A549 (cell line): ENCODE data around the gene HOXA7. TPM values are rescaled to one million over a fixed set of nuclear protein-coding genes. Genes with fewer than 3 reads are reported as not detected.

Experiments
- ATAC-seq, 2 experiments: fragments of 200-7000 bp in 1 of 2; fragments of >200 bp in 1 of 2; cut with Nextera tagmentation in 1 of 2; cut with Tn5 transposase in 1 of 2; 3 replicates each; pipeline versions ENCODE4 v1.8.0 to v1.9.1; 2018 to 2020; ENCODE audit warnings: mild to moderate bottlenecking in 1 of 2, moderate library complexity in 1 of 2
- CTCF ChIA-PET: fragments of 300-600 bp; sonication (Branson Sonifier 250); formaldehyde crosslinking; extraction: SDS; loops from one replicate; lab custom pipeline; 2021; ENCODE audit warnings: antibody characterized with exemption, inconsistent platforms; lab: Yijun Ruan, JAX
- POLR2A ChIA-PET: fragments of 350-600 bp; formaldehyde crosslinking; extraction: SDS; loops from one replicate; lab custom pipeline; 2021; ENCODE audit warnings: antibody characterized with exemption, inconsistent platforms; lab: Yijun Ruan, JAX
- DNase-seq, 2 experiments: peaks; one replicate each; pipeline versions ENCODE4 v3.0.0 to v3.0.0-alpha.2; 2011 to 2016; ENCODE audit warnings: low read depth in 1 of 2, low spot score in 1 of 2
- FAIRE-seq: peaks from 2 replicates; lab custom pipeline; 2011; peaks lifted over from hg19 to GRCh38; lab: Jason Lieb, UNC
- H3K27ac ChIP-seq, 2 experiments: fragments of >200 bp; sonication (Bioruptor Twin); formaldehyde crosslinking; 3 replicates each; pipeline ENCODE4 v1.5.1; 2016 to 2017
- H3K4me1 ChIP-seq: fragments of >200 bp; sonication (Bioruptor Twin); formaldehyde crosslinking; 3 replicates; pipeline ENCODE4 v1.6.1; 2016
- H3K4me2 ChIP-seq: fragments of >200 bp; sonication (Bioruptor Twin); formaldehyde crosslinking; 3 replicates; pipeline ENCODE4 v1.6.1; 2016
- H3K4me3 ChIP-seq: fragments of >200 bp; sonication (Bioruptor Twin); formaldehyde crosslinking; 3 replicates; pipeline ENCODE4 v1.5.1; 2016
- H3K9me3 ChIP-seq: fragments of >200 bp; sonication (Bioruptor Twin); formaldehyde crosslinking; 3 replicates; pipeline ENCODE4 v1.6.1; 2016
- CBX2 ChIP-seq: fragments of 200-600 bp; sonication (generic); IDR thresholded peaks from 2 replicates; pipeline ENCODE4 v1.6.1; 2016; ENCODE audit warnings: low read depth, mild to moderate bottlenecking, borderline replicate concordance
- CBX8 ChIP-seq: fragments of 200-600 bp; sonication (generic); IDR thresholded peaks from 2 replicates; pipeline ENCODE4 v1.6.1; 2016
- CEBPB ChIP-seq, 2 experiments: fragments of >200 bp in 1 of 2; sonication (Bioruptor Twin) in 1 of 2; formaldehyde crosslinking in 1 of 2; IDR thresholded peaks; 2 replicates each; pipeline ENCODE4 v1.6.1; 2012 to 2016
- CHD2 ChIP-seq: fragments of 150-350 bp; IDR thresholded peaks from 2 replicates; pipeline ENCODE4 v1.6.1; 2014; ENCODE audit warnings: low read length; ENCODE audit not compliant: partially characterized antibody
- EP300 ChIP-seq, 2 experiments: fragments of >200 bp; sonication (Bioruptor Twin); formaldehyde crosslinking; IDR thresholded peaks; 2 replicates in 1 of 2; 3 replicates in 1 of 2; pipeline ENCODE4 v1.6.1; 2016 to 2017
- FOSB ChIP-seq: fragments of 250-450 bp; sonication (Bioruptor Pico); IDR thresholded peaks from 2 replicates; pipeline ENCODE4 v1.5.0; 2020; ENCODE audit warnings: mild to moderate bottlenecking, moderate library complexity
- GATA3 ChIP-seq: IDR thresholded peaks from 2 replicates; pipeline ENCODE4 v1.6.1; 2012; ENCODE audit warnings: borderline replicate concordance
- HOXA7 ChIP-seq: fragments of 250-450 bp; sonication (Bioruptor Pico); IDR thresholded peaks from 2 replicates; pipeline ENCODE4 v1.5.0; 2020; ENCODE audit warnings: mild to moderate bottlenecking, moderate library complexity
- KDM1A ChIP-seq: fragments of 200-600 bp; sonication (generic); IDR thresholded peaks from 2 replicates; pipeline ENCODE4 v1.6.1; 2016; ENCODE audit warnings: low read depth, mild to moderate bottlenecking
- NFE2L2 ChIP-seq: fragments of 150-350 bp; conservative IDR thresholded peaks from 2 replicates; pipeline ENCODE4 v1.6.1; 2014; ENCODE audit warnings: low read length
- NR3C1 ChIP-seq: fragments of >200 bp; sonication (Bioruptor Twin); formaldehyde crosslinking; IDR thresholded peaks from 3 replicates; pipeline ENCODE4 v1.6.1; 2017
- RAD21 ChIP-seq, 2 experiments: fragments of >200 bp in 1 of 2; sonication (Bioruptor Twin) in 1 of 2; formaldehyde crosslinking in 1 of 2; IDR thresholded peaks in 1 of 2; conservative IDR thresholded peaks in 1 of 2; 2 replicates in 1 of 2; 3 replicates in 1 of 2; pipeline ENCODE4 v1.6.1; 2012 to 2018; ENCODE audit warnings: inconsistent platforms in 1 of 2
- RCOR1 ChIP-seq: fragments of 150-350 bp; IDR thresholded peaks from 2 replicates; pipeline ENCODE4 v1.6.1; 2014; ENCODE audit warnings: antibody characterized with exemption, low read length, low read depth
- SREBF2 ChIP-seq: fragments of 450-650 bp; IDR thresholded peaks from 2 replicates; pipeline ENCODE4 v1.6.1; 2014; ENCODE audit warnings: mild to moderate bottlenecking, moderate library complexity
- TFCP2L1 ChIP-seq: fragments of 250-450 bp; sonication (Bioruptor Pico); IDR thresholded peaks from 2 replicates; pipeline ENCODE4 v1.5.0; 2021; ENCODE audit warnings: mild to moderate bottlenecking
- ZNF302 ChIP-seq: fragments of 250-450 bp; sonication (Bioruptor Pico); IDR thresholded peaks from 2 replicates; pipeline ENCODE4 v1.9.0; 2021; ENCODE audit warnings: inconsistent platforms, mild to moderate bottlenecking, moderate library complexity
- WGBS: methylation state at CpG from one replicate; pipeline ENCODE4 v1.1.6; 2017; ENCODE audit errors: missing lambda C conversion rate; 5-methylcytosine and 5-hydroxymethylcytosine counted together
- polyA plus RNA-seq, 4 experiments: library from polyadenylated mRNA; depleted of rRNA in 3 of 4; stranded (reverse); fragments of >200 nt; fragmentation: RNase III in 1 of 4; extraction: RNeasy Plus Mini Kit Qiagen cat#74134 plus additional on column Dnase treatment in 1 of 4; gene quantifications; 2 replicates in 3 of 4; 3 replicates in 1 of 4; pipeline ENCODE4 v1.2.3, GENCODE V29; 2011 to 2017
- TF ChIP-seq, protein P1 (sequence below): IDR thresholded peaks from 2 replicates; pipeline ENCODE4 v1.6.1; 2012
- TF ChIP-seq, protein P2 (sequence below): fragments of 150-350 bp; IDR thresholded peaks from 2 replicates; pipeline ENCODE4 v1.6.1; 2014; ENCODE audit warnings: low read depth, mild to moderate bottlenecking, low read length
- TF ChIP-seq, protein P3 (sequence below): fragments of >200 bp; sonication (Bioruptor Twin); formaldehyde crosslinking; IDR thresholded peaks from 3 replicates; pipeline ENCODE4 v1.6.1; 2016
- TF ChIP-seq, protein P4 (sequence below): fragments of 200-600 bp; sonication (generic); IDR thresholded peaks from 2 replicates; pipeline ENCODE4 v1.6.1; 2016; ENCODE audit warnings: antibody characterized with exemption, mild to moderate bottlenecking, moderate library complexity

Gene HOXA7
- polyA plus RNA-seq, 2 of the 4 experiments (the other 2 are of a cell fraction), result 4.1 to 4.8 TPM

DNA sequence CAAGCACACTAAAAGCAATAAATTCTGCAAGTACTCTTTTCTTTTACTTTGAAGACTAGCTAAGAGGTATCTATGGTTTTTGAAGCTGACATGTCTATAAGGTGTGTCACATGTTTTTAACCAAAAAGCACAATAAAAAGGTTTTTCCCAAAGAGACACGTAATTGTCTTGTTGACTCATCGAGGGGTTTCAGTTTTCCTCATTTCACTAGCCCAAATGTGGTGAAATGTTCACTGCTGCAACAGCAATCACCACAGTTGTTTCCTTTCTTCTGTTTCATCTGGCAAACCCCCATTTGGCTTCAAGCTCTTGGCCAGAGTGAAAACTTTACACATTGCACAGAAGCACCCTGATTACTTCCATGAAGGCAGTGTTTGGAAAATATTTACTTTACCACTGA, 22.1 kb downstream of the HOXA7 start:
- peaks cover 53% of the 10 kb centered on the region for H3K4me1 ChIP-seq
- no peak for DNase-seq
- no peak for TF ChIP-seq GATA3
- no peak for TF ChIP-seq KDM1A
- 0 out of 4 replicates have a peak, but pooled peaks of 1 of the 2 experiments have one; percentile 6 for TF ChIP-seq CEBPB (IDR thresholded peaks at IDR 0.05)
- TF ChIP-seq SREBF2, result no peak
- 0 out of 5 replicates have a peak, but pooled peaks of 1 of the 2 experiments have one; percentile 18 for TF ChIP-seq EP300 (IDR thresholded peaks at IDR 0.05)
- TF ChIP-seq RAD21 (conservative IDR thresholded peaks at IDR 0.05 in 1 of 2, IDR thresholded peaks at IDR 0.05 in 1 of 2), result 0 out of 5 replicates have a peak, but pooled peaks of 1 of the 2 experiments have one; percentile 8
- TF ChIP-seq CBX2, result no peak
- TF ChIP-seq, protein P1, sequence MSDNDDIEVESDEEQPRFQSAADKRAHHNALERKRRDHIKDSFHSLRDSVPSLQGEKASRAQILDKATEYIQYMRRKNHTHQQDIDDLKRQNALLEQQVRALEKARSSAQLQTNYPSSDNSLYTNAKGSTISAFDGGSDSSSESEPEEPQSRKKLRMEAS, result no peak
- TF ChIP-seq NR3C1, result no peak
- TF ChIP-seq, all 56 proteins: peak for 3
- ChIA-PET POLR2A (interaction anchor here (1.1 kb wide), 1 partner anchor 11 kb away, joined by 3 read pairs; no protein-coding TSS in a partner anchor), CTCF (interaction anchor here (1.0 to 1.5 kb wide), 4 partner anchors 9 to 442 kb away, joined by 3 to 5 read pairs (median 4); partner anchors contain the start of gene HOXA5)
- Histone ChIP-seq H3K9me3 (no peaks in the 10 kb centered on the region), H3K4me2 (peak overlapping the region; percentile 22), H3K4me3 (no peak overlapping the region), H3K27ac (peak overlapping the region in 1 of 2 experiments; percentile 82; a peak in 4 of 6 replicates)
- no peak for FAIRE-seq
- no peak for ATAC-seq
- WGBS, result 54% methylated on average over 2 of the region's 2 CpGs

DNA sequence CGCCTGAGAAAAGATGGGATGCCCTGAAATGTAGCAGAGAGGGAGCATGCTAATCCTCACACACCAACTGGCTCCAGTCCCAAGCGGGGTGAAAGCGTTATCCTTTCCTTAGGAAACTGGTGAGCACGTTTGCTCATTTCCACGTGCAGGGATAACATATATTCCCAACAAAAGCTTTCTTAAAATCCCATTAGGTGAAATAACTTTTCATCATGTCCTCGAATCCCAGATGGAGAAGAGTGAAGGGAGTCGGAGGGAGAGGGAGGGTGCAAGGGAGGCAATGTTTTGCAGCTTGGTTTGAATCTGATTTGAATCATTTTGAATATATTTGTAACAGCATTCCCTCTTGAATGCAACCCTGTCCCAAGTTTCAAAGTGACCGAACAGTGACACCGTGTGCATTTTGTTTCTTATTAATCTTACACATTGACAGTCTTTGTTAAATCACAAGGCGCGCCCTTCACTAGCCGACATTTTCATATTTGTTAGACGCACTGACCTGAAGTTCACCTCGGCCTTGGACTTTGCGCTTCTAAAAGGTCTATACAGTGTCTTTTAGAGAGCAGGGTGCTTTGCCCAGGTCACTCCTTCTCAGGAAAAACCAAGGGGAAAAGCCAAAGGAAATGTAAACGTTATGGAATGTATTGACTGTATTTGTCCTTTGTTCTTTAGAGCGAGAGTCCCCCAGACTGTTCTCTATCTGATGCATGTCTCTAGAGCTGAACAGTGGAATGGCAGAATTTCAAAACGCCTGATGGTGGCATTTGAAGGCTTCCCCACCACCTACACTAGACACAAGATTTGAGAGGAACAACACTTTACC, 22.9 kb downstream of the HOXA7 start:
- ATAC-seq, result no peak
- CTCF ChIA-PET, result interaction anchor here (1.0 to 1.5 kb wide), 3 partner anchors 10 to 441 kb away, joined by 3 to 4 read pairs (median 3); partner anchors contain the start of gene HOXA5
- FAIRE-seq, result no peak
- POLR2A ChIA-PET, result interaction anchor here (1.1 kb wide), 1 partner anchor 10 kb away, joined by 3 read pairs; no protein-coding TSS in a partner anchor
- Histone ChIP-seq H3K4me2 (peak overlapping the region; percentile 22; the same call in 2 of the 3 replicates), H3K4me3 (no peak overlapping the region), H3K4me1 (peaks cover 53% of the 10 kb centered on the region)
- peak in 1 of 2 experiments; percentile 45 for DNase-seq
- TF ChIP-seq, protein P2, sequence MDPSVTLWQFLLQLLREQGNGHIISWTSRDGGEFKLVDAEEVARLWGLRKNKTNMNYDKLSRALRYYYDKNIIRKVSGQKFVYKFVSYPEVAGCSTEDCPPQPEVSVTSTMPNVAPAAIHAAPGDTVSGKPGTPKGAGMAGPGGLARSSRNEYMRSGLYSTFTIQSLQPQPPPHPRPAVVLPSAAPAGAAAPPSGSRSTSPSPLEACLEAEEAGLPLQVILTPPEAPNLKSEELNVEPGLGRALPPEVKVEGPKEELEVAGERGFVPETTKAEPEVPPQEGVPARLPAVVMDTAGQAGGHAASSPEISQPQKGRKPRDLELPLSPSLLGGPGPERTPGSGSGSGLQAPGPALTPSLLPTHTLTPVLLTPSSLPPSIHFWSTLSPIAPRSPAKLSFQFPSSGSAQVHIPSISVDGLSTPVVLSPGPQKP, result no peak
- TF ChIP-seq, all 56 proteins: peak for 0
- 74% methylated on average over 18 of the region's 18 CpGs for WGBS
- peak overlapping the region; percentile 11 to 82; a peak in 4 of 6 replicates for H3K27ac ChIP-seq
- no peaks in the 10 kb centered on the region for H3K9me3 ChIP-seq

DNA sequence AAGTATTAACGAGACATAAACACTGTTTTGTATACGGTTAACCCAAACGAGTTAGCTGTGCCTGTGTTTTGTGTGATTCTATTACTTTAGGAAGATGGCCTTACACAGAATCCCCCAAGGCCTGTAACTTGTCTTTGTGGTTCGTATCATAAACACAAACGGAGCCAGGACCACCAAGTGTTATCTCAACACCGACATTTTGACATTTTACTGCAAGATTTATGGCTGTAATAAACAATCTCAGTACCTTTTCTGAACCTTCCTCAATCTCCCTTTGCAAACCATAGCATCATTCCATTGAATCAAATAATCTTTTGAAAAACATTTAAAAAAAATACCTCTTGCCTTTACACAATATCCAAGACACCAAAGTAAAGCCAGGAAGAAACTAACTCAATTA, 23.5 kb downstream of the HOXA7 start:
- no peak for FAIRE-seq
- POLR2A ChIA-PET, result no interaction called here
- no peak overlapping the region for H3K4me2 ChIP-seq

More for the DNA sequence above, 23.5 kb downstream of the HOXA7 start:
- no peak for DNase-seq
- no peak for TF ChIP-seq FOSB (CRISPR knock-in tag)
- TF ChIP-seq CBX8, result no peak
- TF ChIP-seq, protein P1, result no peak
- TF ChIP-seq TFCP2L1 (CRISPR knock-in tag), result no peak
- TF ChIP-seq, protein P3, sequence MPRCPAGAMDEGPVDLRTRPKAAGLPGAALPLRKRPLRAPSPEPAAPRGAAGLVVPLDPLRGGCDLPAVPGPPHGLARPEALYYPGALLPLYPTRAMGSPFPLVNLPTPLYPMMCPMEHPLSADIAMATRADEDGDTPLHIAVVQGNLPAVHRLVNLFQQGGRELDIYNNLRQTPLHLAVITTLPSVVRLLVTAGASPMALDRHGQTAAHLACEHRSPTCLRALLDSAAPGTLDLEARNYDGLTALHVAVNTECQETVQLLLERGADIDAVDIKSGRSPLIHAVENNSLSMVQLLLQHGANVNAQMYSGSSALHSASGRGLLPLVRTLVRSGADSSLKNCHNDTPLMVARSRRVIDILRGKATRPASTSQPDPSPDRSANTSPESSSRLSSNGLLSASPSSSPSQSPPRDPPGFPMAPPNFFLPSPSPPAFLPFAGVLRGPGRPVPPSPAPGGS, result no peak
- TF ChIP-seq CBX2, result no peak
- TF ChIP-seq, protein P4, sequence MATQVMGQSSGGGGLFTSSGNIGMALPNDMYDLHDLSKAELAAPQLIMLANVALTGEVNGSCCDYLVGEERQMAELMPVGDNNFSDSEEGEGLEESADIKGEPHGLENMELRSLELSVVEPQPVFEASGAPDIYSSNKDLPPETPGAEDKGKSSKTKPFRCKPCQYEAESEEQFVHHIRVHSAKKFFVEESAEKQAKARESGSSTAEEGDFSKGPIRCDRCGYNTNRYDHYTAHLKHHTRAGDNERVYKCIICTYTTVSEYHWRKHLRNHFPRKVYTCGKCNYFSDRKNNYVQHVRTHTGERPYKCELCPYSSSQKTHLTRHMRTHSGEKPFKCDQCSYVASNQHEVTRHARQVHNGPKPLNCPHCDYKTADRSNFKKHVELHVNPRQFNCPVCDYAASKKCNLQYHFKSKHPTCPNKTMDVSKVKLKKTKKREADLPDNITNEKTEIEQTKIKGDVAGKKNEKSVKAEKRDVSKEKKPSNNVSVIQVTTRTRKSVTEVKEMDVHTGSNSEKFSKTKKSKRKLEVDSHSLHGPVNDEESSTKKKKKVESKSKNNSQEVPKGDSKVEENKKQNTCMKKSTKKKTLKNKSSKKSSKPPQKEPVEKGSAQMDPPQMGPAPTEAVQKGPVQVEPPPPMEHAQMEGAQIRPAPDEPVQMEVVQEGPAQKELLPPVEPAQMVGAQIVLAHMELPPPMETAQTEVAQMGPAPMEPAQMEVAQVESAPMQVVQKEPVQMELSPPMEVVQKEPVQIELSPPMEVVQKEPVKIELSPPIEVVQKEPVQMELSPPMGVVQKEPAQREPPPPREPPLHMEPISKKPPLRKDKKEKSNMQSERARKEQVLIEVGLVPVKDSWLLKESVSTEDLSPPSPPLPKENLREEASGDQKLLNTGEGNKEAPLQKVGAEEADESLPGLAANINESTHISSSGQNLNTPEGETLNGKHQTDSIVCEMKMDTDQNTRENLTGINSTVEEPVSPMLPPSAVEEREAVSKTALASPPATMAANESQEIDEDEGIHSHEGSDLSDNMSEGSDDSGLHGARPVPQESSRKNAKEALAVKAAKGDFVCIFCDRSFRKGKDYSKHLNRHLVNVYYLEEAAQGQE, result no peak
- TF ChIP-seq GATA3, result no peak
- TF ChIP-seq CHD2, result no peak
- no peak for TF ChIP-seq ZNF302
- TF ChIP-seq HOXA7 (CRISPR knock-in tag), result no peak
- TF ChIP-seq NR3C1, result no peak
- no peak for TF ChIP-seq RCOR1
- no peak for TF ChIP-seq NFE2L2
- CTCF ChIA-PET, result interaction anchor here (1.3 to 3.8 kb wide), 2 partner anchors 10 to 27 kb away, joined by 4 to 22 read pairs; partner anchors contain the start of gene HOXA5
- ATAC-seq, result no peak
- H3K4me3 ChIP-seq, result no peak overlapping the region
- no peaks in the 10 kb centered on the region for H3K9me3 ChIP-seq
- 77% methylated on average over 6 of the region's 6 CpGs for WGBS
- no peak overlapping the region for H3K27ac ChIP-seq
- H3K4me1 ChIP-seq, result peaks cover 50% of the 10 kb centered on the region
